Activated CD4-positive, alpha-beta T cell treated with anti-CD3 and anti-CD28 coated beads, Interleukin-2, amount 10 ng/mL, durations not matched to agents 7 days and 5 days (primary cell): ENCODE results near the gene UBALD1. TPM values are rescaled to one million over a fixed set of nuclear protein-coding genes. Genes with fewer than 3 reads are reported as not detected.

Experiments
- CTCF ChIA-PET: fragments of 350-600 bp; sonication (Branson Sonifier 250); formaldehyde crosslinking; loops from one replicate; lab custom pipeline; 2021; ENCODE audit warnings: antibody characterized with exemption; lab: Charles Lee
- POLR2A ChIA-PET: fragments of 350-600 bp; sonication (Branson Sonifier 250); formaldehyde crosslinking; loops from one replicate; lab custom pipeline; 2021; ENCODE audit warnings: antibody characterized with exemption; lab: Charles Lee
- DNase-seq: peaks from one replicate; pipeline ENCODE4 v3.0.0-alpha.2; 2020
- H3K27ac Mint-ChIP-seq: one replicate; pipeline ENCODE4 v1.8.0; 2021; ENCODE audit warnings: mild to moderate bottlenecking, moderate library complexity, mixed read lengths
- H3K27me3 Mint-ChIP-seq: one replicate; pipeline ENCODE4 v1.8.0; 2021; ENCODE audit warnings: mixed read lengths
- H3K36me3 Mint-ChIP-seq: one replicate; pipeline ENCODE4 v1.8.0; 2021; ENCODE audit warnings: low read depth, mixed read lengths
- H3K4me1 Mint-ChIP-seq: one replicate; pipeline ENCODE4 v1.8.0; 2021; ENCODE audit warnings: mixed read lengths
- H3K4me3 Mint-ChIP-seq: one replicate; pipeline ENCODE4 v1.8.0; 2021; ENCODE audit warnings: mild to moderate bottlenecking, moderate library complexity, mixed read lengths
- H3K9me3 Mint-ChIP-seq: one replicate; pipeline ENCODE4 v1.8.0; 2021; ENCODE audit warnings: mixed read lengths
- total RNA-seq, 2 experiments: library from RNA; stranded (reverse); gene quantifications; one replicate each; pipeline ENCODE4 v1.2.3, GENCODE V29; 2021

UBALD1 gene
- total RNA-seq, 2 experiments from 2014 or later = 21.5 to 22.2 TPM

GRCh38 chr16:4599545-4599944 is 15.1 kb downstream of the UBALD1 start:
- ChIA-PET POLR2A (no interaction called here), CTCF (interaction anchor here (1.2 kb wide), 1 partner anchor 12 kb away, joined by 6 read pairs; no protein-coding TSS in a partner anchor)
- Mint-ChIP-seq H3K4me1 (no peaks in the 10 kb centered on the region), H3K27me3 (peaks cover 5% of the 10 kb centered on the region), H3K27ac (no peak overlapping the region), H3K4me3 (no peak overlapping the region), H3K36me3 (no peaks in the 10 kb centered on the region), H3K9me3 (no peaks in the 10 kb centered on the region)
- no peak for DNase-seq

- no peaks in the 10 kb centered on the region for H3K9me3 Mint-ChIP-seq
- ChIA-PET POLR2A (no interaction called here), CTCF (interaction anchor here (1.2 kb wide), 1 partner anchor 11 kb away, joined by 6 read pairs; no protein-coding TSS in a partner anchor)
- peaks cover 5% of the 10 kb centered on the region for H3K27me3 Mint-ChIP-seq
- no peak overlapping the region for H3K4me3 Mint-ChIP-seq
- no peaks in the 10 kb centered on the region for H3K36me3 Mint-ChIP-seq
- H3K27ac Mint-ChIP-seq = no peak overlapping the region
- H3K4me1 Mint-ChIP-seq = no peaks in the 10 kb centered on the region
- no peak for DNase-seq
Measured at GRCh38 chr16:4599037-4599436, 15.7 kb downstream of the UBALD1 start.

GRCh38 chr16:4597174-4597573 is 17.5 kb downstream of the UBALD1 start:
- ChIA-PET CTCF (interaction anchor here (1.0 kb wide), 1 partner anchor 121 kb away, joined by 3 read pairs; the partner anchor contains the start of gene HMOX2), POLR2A (no interaction called here)
- Mint-ChIP-seq H3K27ac (no peak overlapping the region), H3K4me3 (no peak overlapping the region), H3K4me1 (no peaks in the 10 kb centered on the region), H3K36me3 (no peaks in the 10 kb centered on the region), H3K9me3 (no peaks in the 10 kb centered on the region), H3K27me3 (peaks cover 5% of the 10 kb centered on the region)
- no peak for DNase-seq

- CTCF ChIA-PET = interaction anchor here (1.1 to 1.4 kb wide), 3 partner anchors 10 to 14 kb away, joined by 3 read pairs; no protein-coding TSS in a partner anchor
- no peak overlapping the region for H3K27ac Mint-ChIP-seq
- no peaks in the 10 kb centered on the region for H3K9me3 Mint-ChIP-seq
- no peak for DNase-seq
- POLR2A ChIA-PET = interaction anchor here (0.5 kb wide), 1 partner anchor 170 kb away, joined by 4 read pairs; no protein-coding TSS in a partner anchor
- H3K4me1 Mint-ChIP-seq = no peaks in the 10 kb centered on the region
- no peaks in the 10 kb centered on the region for H3K36me3 Mint-ChIP-seq
- H3K27me3 Mint-ChIP-seq = peaks cover 2% of the 10 kb centered on the region
- H3K4me3 Mint-ChIP-seq = no peak overlapping the region
Measured at GRCh38 chr16:4594433-4595410, 20.0 kb downstream of the UBALD1 start.

GRCh38 chr16:4593086-4593485 is 21.6 kb downstream of the UBALD1 start:
- ChIA-PET CTCF (interaction anchor here (0.6 to 1.3 kb wide), 2 partner anchors 35 to 106 kb away, joined by 3 read pairs; no protein-coding TSS in a partner anchor), POLR2A (no interaction called here)
- Mint-ChIP-seq H3K27me3 (no peaks in the 10 kb centered on the region), H3K27ac (no peak overlapping the region), H3K9me3 (peaks cover 1% of the 10 kb centered on the region), H3K4me1 (no peaks in the 10 kb centered on the region), H3K36me3 (no peaks in the 10 kb centered on the region), H3K4me3 (no peak overlapping the region)
- DNase-seq = no peak

GRCh38 chr16:4591706-4592470 is 22.8 kb downstream of the UBALD1 start:
- Mint-ChIP-seq H3K9me3 (peaks cover 2% of the 10 kb centered on the region), H3K36me3 (no peaks in the 10 kb centered on the region), H3K27me3 (peaks cover 3% of the 10 kb centered on the region), H3K27ac (no peak overlapping the region), H3K4me1 (no peaks in the 10 kb centered on the region), H3K4me3 (no peak overlapping the region)
- no peak for DNase-seq
- ChIA-PET CTCF (interaction anchor here (0.6 to 1.0 kb wide), 2 partner anchors 11 to 459 kb away, joined by 3 read pairs; no protein-coding TSS in a partner anchor), POLR2A (no interaction called here)

GRCh38 chr16:4591191-4591590 is 23.5 kb downstream of the UBALD1 start:
- peaks cover 2% of the 10 kb centered on the region for H3K9me3 Mint-ChIP-seq
- no peaks in the 10 kb centered on the region for H3K36me3 Mint-ChIP-seq
- ChIA-PET CTCF (interaction anchor here (0.6 to 1.0 kb wide), 3 partner anchors 12 to 39 kb away, joined by 3 to 6 read pairs (median 4); no protein-coding TSS in a partner anchor), POLR2A (no interaction called here)
- no peak overlapping the region for H3K4me3 Mint-ChIP-seq
- H3K27me3 Mint-ChIP-seq = peaks cover 9% of the 10 kb centered on the region
- H3K4me1 Mint-ChIP-seq = no peaks in the 10 kb centered on the region
- no peak overlapping the region for H3K27ac Mint-ChIP-seq
- no peak for DNase-seq

- DNase-seq = no peak
- POLR2A ChIA-PET = interaction anchor here (0.6 kb wide), 1 partner anchor 26 kb away, joined by 3 read pairs; no protein-coding TSS in a partner anchor
- Mint-ChIP-seq H3K27ac (no peak overlapping the region), H3K27me3 (peaks cover 14% of the 10 kb centered on the region), H3K36me3 (no peaks in the 10 kb centered on the region), H3K4me1 (peaks cover 3% of the 10 kb centered on the region), H3K9me3 (peaks cover 2% of the 10 kb centered on the region), H3K4me3 (no peak overlapping the region)
- CTCF ChIA-PET = interaction anchor here (1.2 kb wide), 1 partner anchor 82 kb away, joined by 4 read pairs; no protein-coding TSS in a partner anchor
Measured at GRCh38 chr16:4588961-4589360, 25.7 kb downstream of the UBALD1 start.

- H3K27ac Mint-ChIP-seq = no peak overlapping the region
- H3K4me1 Mint-ChIP-seq = peaks cover 3% of the 10 kb centered on the region
- POLR2A ChIA-PET = interaction anchor here (0.6 kb wide), 1 partner anchor 25 kb away, joined by 3 read pairs; no protein-coding TSS in a partner anchor
- H3K27me3 Mint-ChIP-seq = peaks cover 14% of the 10 kb centered on the region
- no peak overlapping the region for H3K4me3 Mint-ChIP-seq
- peaks cover 2% of the 10 kb centered on the region for H3K9me3 Mint-ChIP-seq
- DNase-seq = no peak
- CTCF ChIA-PET = interaction anchor here (1.2 to 1.7 kb wide), 2 partner anchors 11 to 81 kb away, joined by 4 to 6 read pairs; no protein-coding TSS in a partner anchor
- H3K36me3 Mint-ChIP-seq = no peaks in the 10 kb centered on the region
Measured at GRCh38 chr16:4588386-4588785, 26.3 kb downstream of the UBALD1 start.

GRCh38 chr16:4586291-4586690 is 28.4 kb downstream of the UBALD1 start:
- ChIA-PET POLR2A (interaction anchor here (0.6 kb wide), 1 partner anchor 163 kb away, joined by 3 read pairs; no protein-coding TSS in a partner anchor), CTCF (interaction anchor here (0.7 to 2.8 kb wide), 3 partner anchors 14 to 228 kb away, joined by 3 to 8 read pairs (median 3); no protein-coding TSS in a partner anchor)
- Mint-ChIP-seq H3K27me3 (peaks cover 14% of the 10 kb centered on the region), H3K9me3 (peaks cover 2% of the 10 kb centered on the region), H3K36me3 (no peaks in the 10 kb centered on the region), H3K4me1 (peaks cover 3% of the 10 kb centered on the region), H3K4me3 (no peak overlapping the region), H3K27ac (no peak overlapping the region)
- DNase-seq = no peak

- Mint-ChIP-seq H3K36me3 (no peaks in the 10 kb centered on the region), H3K9me3 (peaks cover 2% of the 10 kb centered on the region), H3K27me3 (peaks cover 14% of the 10 kb centered on the region), H3K27ac (no peak overlapping the region), H3K4me3 (no peak overlapping the region), H3K4me1 (peaks cover 3% of the 10 kb centered on the region)
- no peak for DNase-seq
- POLR2A ChIA-PET = no interaction called here
- CTCF ChIA-PET = no interaction called here
Measured at GRCh38 chr16:4583906-4584305, 30.8 kb downstream of the UBALD1 start.

GRCh38 chr16:4580250-4580649 is 34.4 kb downstream of the UBALD1 start:
- no peak overlapping the region for H3K27ac Mint-ChIP-seq
- no peak for DNase-seq
- H3K36me3 Mint-ChIP-seq = no peaks in the 10 kb centered on the region
- no peak overlapping the region for H3K4me3 Mint-ChIP-seq
- ChIA-PET CTCF (no interaction called here), POLR2A (no interaction called here)
- H3K4me1 Mint-ChIP-seq = no peaks in the 10 kb centered on the region
- H3K9me3 Mint-ChIP-seq = no peaks in the 10 kb centered on the region
- no peaks in the 10 kb centered on the region for H3K27me3 Mint-ChIP-seq
